ENCODE data around the gene PAQR9. TPM values are rescaled to one million over a fixed set of nuclear protein-coding genes. Genes with fewer than 3 reads are reported as not detected.

Gene PAQR9
- total and polyA plus RNA-seq, 2 of the 13 experiments (the other 11 are each of a cell fraction or from before 2014, with no cell fraction given), result 3.7 to 10.3 TPM

DNA sequence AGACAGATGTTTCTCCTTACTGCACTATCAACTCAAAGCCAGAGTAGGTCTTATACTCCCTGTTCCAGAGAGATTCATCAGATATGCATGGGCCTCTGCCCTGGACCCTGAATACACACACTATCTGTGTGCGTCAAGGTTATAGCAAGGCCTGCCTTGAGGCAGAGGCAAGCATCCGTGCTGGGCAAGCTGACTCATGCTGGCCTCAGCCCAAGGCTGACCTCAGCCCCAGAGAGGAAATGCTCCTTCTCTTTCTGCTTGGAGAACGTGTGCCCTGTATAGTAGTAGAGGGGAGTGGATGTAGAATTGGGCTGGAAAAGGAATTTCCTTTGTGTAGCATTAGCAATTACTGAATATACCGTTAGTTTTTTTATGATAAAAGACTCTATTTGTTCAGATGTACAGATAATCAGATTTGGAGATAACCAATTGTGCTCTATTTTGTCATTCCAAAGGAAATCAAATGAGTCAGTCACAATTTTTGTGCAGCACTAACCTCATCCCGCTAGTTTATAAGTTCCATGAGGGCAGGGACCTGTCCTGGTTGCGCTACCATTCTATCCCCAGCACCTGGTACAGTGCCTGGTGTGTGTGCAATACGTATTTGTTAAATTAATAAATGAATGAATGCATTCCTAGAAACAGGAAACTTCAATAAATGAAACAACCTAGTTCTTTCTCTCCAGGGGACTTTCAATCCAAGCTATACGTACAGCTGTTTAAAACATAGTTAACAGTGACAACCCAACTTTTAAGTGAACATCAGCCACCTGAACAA is 13.3 kb upstream of the PAQR9 start (continued):
- TF ChIP-seq NKX3-1 (CRISPR knock-in tag; IDR thresholded peaks at IDR 0.05), result no peak
- peak; percentile 81 for TF ChIP-seq IRF2 (CRISPR knock-in tag; IDR thresholded peaks at IDR 0.05)
- TF ChIP-seq ZNF598 (CRISPR knock-in tag; IDR thresholded peaks at IDR 0.05; ENCODE audit: borderline replicate concordance), result no peak
- TF ChIP-seq, protein P1, sequence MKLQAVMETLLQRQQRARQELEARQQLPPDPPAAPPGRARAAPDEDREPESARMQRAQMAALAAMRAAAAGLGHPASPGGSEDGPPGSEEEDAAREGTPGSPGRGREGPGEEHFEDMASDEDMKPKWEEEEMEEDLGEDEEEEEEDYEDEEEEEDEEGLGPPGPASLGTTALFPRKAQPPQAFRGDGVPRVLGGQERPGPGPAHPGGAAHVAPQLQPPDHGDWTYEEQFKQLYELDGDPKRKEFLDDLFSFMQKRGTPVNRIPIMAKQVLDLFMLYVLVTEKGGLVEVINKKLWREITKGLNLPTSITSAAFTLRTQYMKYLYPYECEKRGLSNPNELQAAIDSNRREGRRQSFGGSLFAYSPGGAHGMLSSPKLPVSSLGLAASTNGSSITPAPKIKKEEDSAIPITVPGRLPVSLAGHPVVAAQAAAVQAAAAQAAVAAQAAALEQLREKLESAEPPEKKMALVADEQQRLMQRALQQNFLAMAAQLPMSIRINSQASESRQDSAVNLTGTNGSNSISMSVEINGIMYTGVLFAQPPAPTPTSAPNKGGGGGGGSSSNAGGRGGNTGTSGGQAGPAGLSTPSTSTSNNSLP (IDR thresholded peaks at IDR 0.05; ENCODE audit: low read depth, low read length), result no peak
- peak; percentile 78 for TF ChIP-seq RXRB (CRISPR knock-in tag; IDR thresholded peaks at IDR 0.05; ENCODE audit: borderline replicate concordance)
- no peak for TF ChIP-seq AGO2 (optimal IDR thresholded peaks at IDR 0.05; ENCODE audit: low read depth, low read length)
- no peak for TF ChIP-seq GTF2F1 (IDR thresholded peaks at IDR 0.05; ENCODE audit: low read length)
- TF ChIP-seq, protein P2, sequence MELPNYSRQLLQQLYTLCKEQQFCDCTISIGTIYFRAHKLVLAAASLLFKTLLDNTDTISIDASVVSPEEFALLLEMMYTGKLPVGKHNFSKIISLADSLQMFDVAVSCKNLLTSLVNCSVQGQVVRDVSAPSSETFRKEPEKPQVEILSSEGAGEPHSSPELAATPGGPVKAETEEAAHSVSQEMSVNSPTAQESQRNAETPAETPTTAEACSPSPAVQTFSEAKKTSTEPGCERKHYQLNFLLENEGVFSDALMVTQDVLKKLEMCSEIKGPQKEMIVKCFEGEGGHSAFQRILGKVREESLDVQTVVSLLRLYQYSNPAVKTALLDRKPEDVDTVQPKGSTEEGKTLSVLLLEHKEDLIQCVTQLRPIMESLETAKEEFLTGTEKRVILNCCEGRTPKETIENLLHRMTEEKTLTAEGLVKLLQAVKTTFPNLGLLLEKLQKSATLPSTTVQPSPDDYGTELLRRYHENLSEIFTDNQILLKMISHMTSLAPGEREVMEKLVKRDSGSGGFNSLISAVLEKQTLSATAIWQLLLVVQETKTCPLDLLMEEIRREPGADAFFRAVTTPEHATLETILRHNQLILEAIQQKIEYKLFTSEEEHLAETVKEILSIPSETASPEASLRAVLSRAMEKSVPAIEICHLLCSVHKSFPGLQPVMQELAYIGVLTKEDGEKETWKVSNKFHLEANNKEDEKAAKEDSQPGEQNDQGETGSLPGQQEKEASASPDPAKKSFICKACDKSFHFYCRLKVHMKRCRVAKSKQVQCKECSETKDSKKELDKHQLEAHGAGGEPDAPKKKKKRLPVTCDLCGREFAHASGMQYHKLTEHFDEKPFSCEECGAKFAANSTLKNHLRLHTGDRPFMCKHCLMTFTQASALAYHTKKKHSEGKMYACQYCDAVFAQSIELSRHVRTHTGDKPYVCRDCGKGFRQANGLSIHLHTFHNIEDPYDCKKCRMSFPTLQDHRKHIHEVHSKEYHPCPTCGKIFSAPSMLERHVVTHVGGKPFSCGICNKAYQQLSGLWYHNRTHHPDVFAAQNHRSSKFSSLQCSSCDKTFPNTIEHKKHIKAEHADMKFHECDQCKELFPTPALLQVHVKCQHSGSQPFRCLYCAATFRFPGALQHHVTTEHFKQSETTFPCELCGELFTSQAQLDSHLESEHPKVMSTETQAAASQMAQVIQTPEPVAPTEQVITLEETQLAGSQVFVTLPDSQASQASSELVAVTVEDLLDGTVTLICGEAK (IDR thresholded peaks at IDR 0.05), result no peak
- TF ChIP-seq, protein P2 (CRISPR knock-in tag; IDR thresholded peaks at IDR 0.05), result no peak
- peak; percentile 97 for TF ChIP-seq FOSL2 (CRISPR knock-in tag; IDR thresholded peaks at IDR 0.05)
- no peak for TF ChIP-seq BRD4 (CRISPR knock-in tag; IDR thresholded peaks at IDR 0.05)
- TF ChIP-seq RXRA (CRISPR knock-in tag; IDR thresholded peaks at IDR 0.05), result peak; percentile 78; the same call in 1 of the 2 replicates
- TF ChIP-seq HOXD1 (CRISPR knock-in tag; IDR thresholded peaks at IDR 0.05), result no peak
- no peak for TF ChIP-seq ZNF354B (CRISPR knock-in tag; IDR thresholded peaks at IDR 0.05)
